H9 (cell line): Measurements from ENCODE around the gene MEIG1. TPM values are rescaled to one million over a fixed set of nuclear protein-coding genes. Genes with fewer than 3 reads are reported as not detected.

Experiments used
- DNase-seq: peaks from one replicate; pipeline ENCODE4 v3.0.0-alpha.2; 2017
- H2AFZ ChIP-seq: one replicate; pipeline ENCODE4 v1.6.1; 2013; ENCODE audit warnings: mild to moderate bottlenecking, low read length, control low read depth, moderate library complexity
- H2AK5ac ChIP-seq: 2 replicates; pipeline ENCODE4 v1.6.1; 2013; ENCODE audit warnings: low read length, control low read depth, mixed read lengths; ENCODE audit not compliant: insufficient read length
- H2BK120ac ChIP-seq: one replicate; pipeline ENCODE4 v1.6.1; 2013; ENCODE audit warnings: low read depth, mild to moderate bottlenecking, low read length, control low read depth, inconsistent platforms; ENCODE audit not compliant: poor library complexity, severe bottlenecking
- H2BK12ac ChIP-seq: 2 replicates; pipeline ENCODE4 v1.6.1; 2013; ENCODE audit warnings: low read length, control low read depth, mixed read lengths, low read depth; ENCODE audit not compliant: insufficient read length
- H2BK15ac ChIP-seq: 2 replicates; pipeline ENCODE4 v1.6.1; 2013; ENCODE audit warnings: low read depth, low read length, control low read depth
- H2BK20ac ChIP-seq: one replicate; pipeline ENCODE4 v1.6.1; 2013; ENCODE audit warnings: low read depth, mild to moderate bottlenecking, low read length, control low read depth, inconsistent platforms; ENCODE audit not compliant: poor library complexity, severe bottlenecking
- H2BK5ac ChIP-seq: 2 replicates; pipeline ENCODE4 v1.6.1; 2013; ENCODE audit warnings: low read length, control low read depth, mixed read lengths; ENCODE audit not compliant: insufficient read length
- H3K14ac ChIP-seq: 2 replicates; pipeline ENCODE4 v1.6.1; 2013; ENCODE audit warnings: low read length, control low read depth; ENCODE audit not compliant: insufficient read depth
- H3K18ac ChIP-seq: 2 replicates; pipeline ENCODE4 v1.6.1; 2013; ENCODE audit warnings: low read depth, mild to moderate bottlenecking, mixed read lengths, low read length, control low read depth; ENCODE audit not compliant: insufficient read length
- H3K23ac ChIP-seq: 2 replicates; pipeline ENCODE4 v1.6.1; 2013; ENCODE audit warnings: low read length, control low read depth, mixed read lengths, low read depth; ENCODE audit not compliant: insufficient read length
- H3K23me2 ChIP-seq: 2 replicates; pipeline ENCODE4 v1.6.1; 2013; ENCODE audit warnings: low read depth, mild to moderate bottlenecking, mixed read lengths, low read length, control low read depth; ENCODE audit not compliant: insufficient read length, poor library complexity, severe bottlenecking
- H3K27ac ChIP-seq: 2 replicates; pipeline ENCODE4 v1.5.1; 2013; ENCODE audit warnings: low read length, control low read depth, mixed read lengths, low read depth; ENCODE audit not compliant: insufficient read length
- H3K27me3 ChIP-seq: 2 replicates; pipeline ENCODE4 v1.6.1; 2013; ENCODE audit warnings: low read length, control low read depth, inconsistent platforms; ENCODE audit not compliant: insufficient read depth
- H3K4ac ChIP-seq: 2 replicates; pipeline ENCODE4 v1.6.1; 2013; ENCODE audit warnings: low read depth, mild to moderate bottlenecking, control low read depth, inconsistent platforms, low read length, moderate library complexity
- H3K4me1 ChIP-seq: 2 replicates; pipeline ENCODE4 v1.6.1; 2013; ENCODE audit warnings: low read length, control low read depth, inconsistent platforms; ENCODE audit not compliant: insufficient read depth
- H3K4me2 ChIP-seq: 2 replicates; pipeline ENCODE4 v1.6.1; 2013; ENCODE audit warnings: low read length, control low read depth, mixed read lengths; ENCODE audit not compliant: insufficient read length, insufficient read depth
- H3K56ac ChIP-seq: 2 replicates; pipeline ENCODE4 v1.6.1; 2013; ENCODE audit warnings: low read depth, mild to moderate bottlenecking, mixed read lengths, low read length, control low read depth; ENCODE audit not compliant: insufficient read length
- H3K79me1 ChIP-seq: 2 replicates; pipeline ENCODE4 v1.6.1; 2013; ENCODE audit warnings: low read depth, mild to moderate bottlenecking, moderate library complexity, low read length, control low read depth, inconsistent platforms; ENCODE audit not compliant: insufficient read depth, poor library complexity, severe bottlenecking
- H3K79me2 ChIP-seq: 2 replicates; pipeline ENCODE4 v1.6.1; 2013; ENCODE audit warnings: low read length, control low read depth, inconsistent platforms; ENCODE audit not compliant: insufficient read depth
- H3K9ac ChIP-seq: 2 replicates; pipeline ENCODE4 v1.6.1; 2013; ENCODE audit warnings: low read length, control low read depth, mixed read lengths; ENCODE audit not compliant: insufficient read length; ENCODE audit errors: extremely low read depth
- H3K9me3 ChIP-seq: one replicate; pipeline ENCODE4 v1.6.1; 2013; ENCODE audit warnings: low read depth, low read length, inconsistent platforms; ENCODE audit not compliant: control insufficient read depth
- H3T11ph ChIP-seq: one replicate; pipeline ENCODE4 v1.6.1; 2013; ENCODE audit warnings: mild to moderate bottlenecking, low read length, control low read depth, inconsistent platforms
- H4K20me1 ChIP-seq: one replicate; pipeline ENCODE4 v1.6.1; 2013; ENCODE audit not compliant: control insufficient read depth, insufficient read length, insufficient read depth
- H4K5ac ChIP-seq: 2 replicates; pipeline ENCODE4 v1.6.1; 2013; ENCODE audit warnings: low read depth, mild to moderate bottlenecking, mixed read lengths, low read length, control low read depth; ENCODE audit not compliant: insufficient read length
- H4K8ac ChIP-seq: replicated peaks from 2 replicates; pipeline ENCODE4 v1.6.1; 2013; ENCODE audit warnings: low read length, control low read depth, mixed read lengths, low read depth; ENCODE audit not compliant: insufficient read length
- H4K91ac ChIP-seq: 2 replicates; pipeline ENCODE4 v1.6.1; 2013; ENCODE audit warnings: low read depth, mild to moderate bottlenecking, moderate library complexity, mixed read lengths, low read length, control low read depth; ENCODE audit not compliant: insufficient read length
- H3K27ac Mint-ChIP-seq, 3 experiments: 2 replicates in 2 of 3; 3 replicates in 1 of 3; pipeline ENCODE4 v1.8.0; 2020 to 2021; ENCODE audit warnings: mixed read lengths in 3 of 3, mild to moderate bottlenecking in 1 of 3, moderate library complexity in 1 of 3
- H3K27me3 Mint-ChIP-seq: 2 replicates; pipeline ENCODE4 v1.8.0; 2021; ENCODE audit warnings: low read depth, mild to moderate bottlenecking, moderate library complexity, mixed read lengths
- H3K36me3 Mint-ChIP-seq, 3 experiments: 2 replicates in 2 of 3; 3 replicates in 1 of 3; pipeline ENCODE4 v1.8.0; 2020 to 2021; ENCODE audit warnings: low read depth in 3 of 3, mixed read lengths in 3 of 3; ENCODE audit not compliant: insufficient read depth in 1 of 3
- H3K4me1 Mint-ChIP-seq, 2 experiments: 2 replicates each; pipeline ENCODE4 v1.8.0; 2020; ENCODE audit warnings: mixed read lengths in 2 of 2
- H3K4me3 Mint-ChIP-seq, 2 experiments: 2 replicates in 1 of 2; 3 replicates in 1 of 2; pipeline ENCODE4 v1.8.0; 2020 to 2021; ENCODE audit warnings: mild to moderate bottlenecking in 2 of 2, mixed read lengths in 2 of 2, moderate library complexity in 1 of 2
- H3K9me3 Mint-ChIP-seq, 2 experiments: 2 replicates in 1 of 2; 3 replicates in 1 of 2; pipeline ENCODE4 v1.8.0; 2020; ENCODE audit warnings: mild to moderate bottlenecking in 2 of 2, mixed read lengths in 2 of 2, moderate library complexity in 1 of 2
- CTCF ChIP-seq: fragments of 200-600 bp; sonication (generic); conservative IDR thresholded peaks from 3 replicates; pipeline ENCODE4 v1.8.0; 2021; ENCODE audit warnings: antibody characterized with exemption, mild to moderate bottlenecking
- WGBS: extraction: QIAGEN DNeasy Blood & Tissue Kit; methylation state at CpG from one replicate; pipeline ENCODE4 v1.1.7; 2013; ENCODE audit warnings: missing lambda C conversion rate, low lambda C conversion rate, mixed read lengths; ENCODE audit not compliant: insufficient read length; ENCODE audit errors: extremely low coverage; 5-methylcytosine and 5-hydroxymethylcytosine counted together
- total RNA-seq: library from RNA; stranded (reverse); gene quantifications from 2 replicates; pipeline ENCODE4 v1.2.1, GENCODE V29; 2021

Gene MEIG1
- total RNA-seq, 1 experiment from 2014 or later, result 0.72 TPM

GRCh38 chr10:14925268-14925667 lies 33.9 kb upstream of the MEIG1 start:
- no peak overlapping the region for H3K14ac ChIP-seq
- WGBS, result no CpG with 5 or more reads among the region's 2 CpGs
- H3K27me3 ChIP-seq, result no peaks in the 10 kb centered on the region
- no peak overlapping the region for H4K91ac ChIP-seq
- no peak overlapping the region for H3K4ac ChIP-seq
- H3K9ac ChIP-seq, result no peak overlapping the region
- H3T11ph ChIP-seq, result no peak overlapping the region
- Mint-ChIP-seq H3K4me3 (no peak overlapping the region), H3K36me3 (peaks cover 30 to 71% (median 48%) of the 10 kb centered on the region in 3 experiments; a peak in 6 of 7 replicates), H3K4me1 (no peaks in the 10 kb centered on the region), H3K27me3 (no peaks in the 10 kb centered on the region), H3K27ac (no peak overlapping the region), H3K9me3 (no peaks in the 10 kb centered on the region)
- no peaks in the 10 kb centered on the region for H3K79me1 ChIP-seq
- H2AFZ ChIP-seq, result no peak overlapping the region
- H3K4me1 ChIP-seq, result no peaks in the 10 kb centered on the region
- H3K18ac ChIP-seq, result no peak overlapping the region
- H4K5ac ChIP-seq, result no peak overlapping the region
- no peak overlapping the region for H3K23ac ChIP-seq
- H3K56ac ChIP-seq, result no peak overlapping the region
- H3K79me2 ChIP-seq, result no peaks in the 10 kb centered on the region
- TF ChIP-seq CTCF, result no peak
- no peak overlapping the region for H3K27ac ChIP-seq
- no peak overlapping the region for H4K8ac ChIP-seq
- no peak overlapping the region for H2AK5ac ChIP-seq
- no peak for DNase-seq
- H2BK15ac ChIP-seq, result no peak overlapping the region
- H3K4me2 ChIP-seq, result no peak overlapping the region
- H2BK20ac ChIP-seq, result no peak overlapping the region
- no peak overlapping the region for H2BK120ac ChIP-seq
- no peak overlapping the region for H2BK12ac ChIP-seq
- no peaks in the 10 kb centered on the region for H4K20me1 ChIP-seq
- no peaks in the 10 kb centered on the region for H3K23me2 ChIP-seq
- no peak overlapping the region for H2BK5ac ChIP-seq
- H3K9me3 ChIP-seq, result no peaks in the 10 kb centered on the region
